Left lung (tissue), 10 donors: Measurements from ENCODE around the gene NPAS4. TPM values are rescaled to one million over a fixed set of nuclear protein-coding genes. Genes with fewer than 3 reads are reported as not detected.
"Not testable (repeated sequence)": the region's sequence is repeated elsewhere in the genome, so short reads cannot be mapped to it uniquely, and the experiment has no call there.

Source experiments
- ATAC-seq: fragments of 200-7000 bp; cut with Tn5 transposase; one replicate; pipeline ENCODE4 v1.9.1; 2020; ENCODE audit warnings: moderate library complexity
- DNase-seq, 4 donors: peaks; one replicate each; pipeline ENCODE4 v3.0.0-alpha.2; 2013 to 2020
- H3K27ac ChIP-seq, 2 donors: fragments of 200-600 bp; sonication (generic) in 1 of 2; one replicate each; pipeline versions ENCODE4 v1.5.0 to v1.8.0; 2020 to 2021
- H3K27me3 ChIP-seq, 2 donors: fragments of 200-600 bp; sonication (generic) in 1 of 2; one replicate each; pipeline versions ENCODE4 v1.5.0 to v1.8.0; 2020 to 2021
- H3K36me3 ChIP-seq, 2 donors: fragments of 200-600 bp; sonication (generic) in 1 of 2; one replicate each; pipeline versions ENCODE4 v1.5.0 to v1.8.0; 2020 to 2021
- H3K4me1 ChIP-seq, 2 donors: fragments of 200-600 bp; one replicate each; pipeline ENCODE4 v1.8.0; 2021
- H3K4me3 ChIP-seq, 2 donors: fragments of 200-600 bp; sonication (generic) in 1 of 2; one replicate each; pipeline versions ENCODE4 v1.5.0 to v1.8.0; 2020 to 2021; ENCODE audit warnings: mild to moderate bottlenecking in 1 of 2
- H3K9me3 ChIP-seq, 2 donors: fragments of 200-600 bp; sonication (generic) in 1 of 2; one replicate each; pipeline versions ENCODE4 v1.5.0 to v1.8.0; 2020 to 2021
- CTCF ChIP-seq, 2 donors: fragments of 200-600 bp; sonication (generic) in 1 of 2; IDR thresholded peaks; one replicate each; pipeline versions ENCODE4 v1.5.0 to v1.8.0; 2021; ENCODE audit warnings: antibody characterized with exemption in 2 of 2
- intact Hi-C, 2 donors: fragments of 100-400 bp; cut with DNase I; formaldehyde crosslinking; loops; one replicate each; pipeline versions ENCODE4 v1.11.2 to v1.14.2; 2022
- polyA plus RNA-seq, 6 donors: library from polyadenylated mRNA; unstranded; fragments of 120-200 nt; gene quantifications; one replicate each; pipeline ENCODE4 v1.2.1, GENCODE V29; 2013; ENCODE audit not compliant: insufficient read length in 6 of 6
- total RNA-seq, 2 donors: library from RNA; stranded (reverse); fragmentation: NEBNext Ultra II Directional; extraction: Animal tissue kit (Norgen Biotek cat#: 25700); gene quantifications; one replicate each; pipeline ENCODE4 v1.2.1, GENCODE V29; 2021
- donor health status: DM: no; HTN: yes; CAD: no.
- donor health status: DM: no; HTN: no; CAD: no.

NPAS4 gene
- total and polyA plus RNA-seq, 8 donors = 0.06 to 0.64 (median 0.21) TPM; not detected in 1

- peak; percentile 100 for ATAC-seq
- no peaks in the 10 kb centered on the region for H3K27me3 ChIP-seq
- H3K27ac ChIP-seq = peak within 1 kb of the TSS; percentile 72 to 79
- H3K4me3 ChIP-seq = peak within 1 kb of the TSS; percentile 91 to 93
- intact Hi-C loops = no loop called here
- peaks cover 5 to 19% of the 10 kb centered on the region in 2 donors for H3K4me1 ChIP-seq
- peaks cover 0 to 27% of the 10 kb centered on the region in 2 donors for H3K36me3 ChIP-seq
- peak; percentile 89 to 93 (median 92) for DNase-seq
- peak; percentile 34 to 37 for TF ChIP-seq CTCF (IDR thresholded peaks at IDR 0.05)
- peaks cover 0 to 12% of the 10 kb centered on the region in 2 donors for H3K9me3 ChIP-seq
Measured at GRCh38 chr11:66438504-66439466, 17.9 kb downstream of the NPAS4 start, which contains the start of gene MRPL11. Gene MRPL11 (minus strand): TSS chr11:66438848. CDS start chr11:66438754, 94 bp downstream.

- DNase-seq, ATAC-seq, intact Hi-C loops, H3K27me3 ChIP-seq, H3K4me3 ChIP-seq, H3K27ac ChIP-seq: not testable (repeated sequence)
- Histone ChIP-seq H3K36me3 (peaks cover 0 to 14% of the 10 kb centered on the region in 2 donors), H3K9me3 (peaks cover 0 to 13% of the 10 kb centered on the region in 2 donors), H3K4me1 (peaks cover 5 to 29% of the 10 kb centered on the region in 2 donors)
Measured at GRCh38 chr11:66440101-66440939, 19.5 kb downstream of the NPAS4 start.

- DNase-seq = peak in 1 of 4 donors; percentile 71
- Histone ChIP-seq H3K4me1 (peaks cover 5 to 29% of the 10 kb centered on the region in 2 donors), H3K9me3 (peaks cover 0 to 13% of the 10 kb centered on the region in 2 donors)
- H3K4me3 ChIP-seq, intact Hi-C loops, H3K36me3 ChIP-seq, H3K27me3 ChIP-seq, H3K27ac ChIP-seq, ATAC-seq: not testable (repeated sequence)
Measured at GRCh38 chr11:66440940-66441282, 20.1 kb downstream of the NPAS4 start.

GRCh38 chr11:66443602-66444001 lies 22.8 kb downstream of the NPAS4 start:
- Histone ChIP-seq H3K36me3 (no peaks in the 10 kb centered on the region), H3K4me3 (no peak overlapping the region), H3K27me3 (no peaks in the 10 kb centered on the region), H3K27ac (peak overlapping the region in 1 of 2 donors; percentile 66), H3K9me3 (peaks cover 0 to 13% of the 10 kb centered on the region in 2 donors), H3K4me1 (peaks cover 0 to 17% of the 10 kb centered on the region in 2 donors)
- TF ChIP-seq CTCF (IDR thresholded peaks at IDR 0.05) = no peak
- ATAC-seq (no peak), DNase-seq (no peak)
- intact Hi-C loops = no loop called here

GRCh38 chr11:66447012-66447411 lies 26.2 kb downstream of the NPAS4 start:
- H3K4me3 ChIP-seq = no peak overlapping the region
- no peak overlapping the region for H3K27ac ChIP-seq
- no peaks in the 10 kb centered on the region for H3K27me3 ChIP-seq
- H3K4me1 ChIP-seq = peaks cover 0 to 17% of the 10 kb centered on the region in 2 donors
- no peaks in the 10 kb centered on the region for H3K36me3 ChIP-seq
- DNase-seq (no peak), ATAC-seq (no peak)
- intact Hi-C loops = no loop called here
- peaks cover 0 to 13% of the 10 kb centered on the region in 2 donors for H3K9me3 ChIP-seq
- no peak for TF ChIP-seq CTCF (IDR thresholded peaks at IDR 0.05)
